ENCODE results near the gene HELZ.
"Not testable (repeated sequence)": the region's sequence is repeated elsewhere in the genome, so short reads cannot be mapped to it uniquely, and the experiment has no call there.

HELZ gene

DNA sequence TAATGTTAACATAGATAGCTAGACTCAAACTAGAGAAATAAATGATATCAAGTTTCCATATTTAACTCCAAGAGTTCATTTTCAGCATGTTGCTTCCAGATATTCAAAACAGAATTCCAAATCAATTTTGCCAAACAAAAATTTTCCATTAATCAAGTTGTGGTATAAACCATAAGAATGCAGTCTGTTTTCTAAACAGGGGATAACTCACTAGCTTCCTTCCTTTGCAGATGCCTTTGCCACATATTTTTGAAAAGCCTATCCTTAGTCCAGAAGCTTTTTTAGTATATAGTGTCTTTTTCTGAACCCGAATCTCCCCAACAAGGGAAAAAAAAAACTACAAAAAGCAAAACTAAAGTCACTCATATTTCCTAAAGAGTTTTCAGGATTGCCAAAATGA lies 61.5 kb downstream of the HELZ start:
- no peak for DNase-seq

DNA sequence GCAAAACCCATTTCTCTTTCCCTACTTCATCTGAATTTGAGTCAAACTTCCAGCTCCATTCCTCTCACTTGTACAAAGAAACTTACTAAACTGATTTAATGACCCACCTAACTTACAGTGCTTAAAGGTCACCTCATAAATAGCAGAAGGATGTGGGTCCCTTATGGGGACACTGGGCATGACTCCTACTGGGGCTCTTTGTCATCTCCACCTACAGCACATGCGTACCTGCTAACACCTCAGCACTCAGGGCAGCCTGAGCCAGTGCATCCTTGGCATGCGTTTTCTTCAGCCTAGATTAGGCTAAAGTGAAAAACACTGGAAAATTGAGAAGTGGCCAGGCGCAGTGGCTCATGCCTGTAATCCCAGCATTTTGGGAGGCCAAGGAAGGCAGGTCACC lies 63.2 kb downstream of the HELZ start:
- no peak for DNase-seq

DNA sequence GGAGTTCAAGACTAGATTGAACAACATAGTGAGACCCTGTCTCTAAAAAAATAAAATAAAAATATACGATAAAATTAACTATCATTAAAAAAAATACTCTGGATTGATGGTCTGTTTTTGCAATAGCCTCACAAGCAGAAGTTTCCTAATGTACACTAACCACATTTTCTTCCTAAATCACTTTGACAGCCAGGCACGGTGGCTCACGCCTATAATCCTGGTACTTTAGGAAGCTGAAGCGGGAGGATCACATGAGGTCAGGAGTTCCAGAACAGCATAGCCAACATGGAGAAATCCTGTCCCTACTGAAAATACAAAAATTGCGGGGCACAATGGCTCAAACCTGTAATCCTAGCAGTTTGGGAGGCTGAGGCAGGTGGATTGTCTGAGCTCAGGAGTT lies 64.7 kb downstream of the HELZ start:
- no peak for DNase-seq

DNA sequence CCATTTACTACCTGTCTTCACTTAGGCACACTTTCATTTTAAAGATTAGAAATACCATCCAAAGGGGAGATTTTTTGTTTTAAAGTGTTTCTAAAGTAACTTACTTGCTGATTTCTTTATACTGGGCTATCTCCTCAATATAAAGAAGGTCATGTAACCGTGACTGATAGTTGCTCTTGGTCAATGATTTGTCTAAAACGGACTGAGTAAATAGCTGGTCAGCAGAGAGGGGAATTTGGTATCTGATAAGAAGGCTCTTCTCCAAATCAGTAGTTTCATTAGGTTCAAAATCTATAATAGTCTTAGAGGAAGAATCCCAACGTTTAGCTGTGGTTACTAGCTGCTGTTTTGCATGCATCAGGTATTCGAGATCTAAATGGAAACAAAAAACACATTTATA lies 66.4 kb downstream of the HELZ start:
- no peak for DNase-seq

DNA sequence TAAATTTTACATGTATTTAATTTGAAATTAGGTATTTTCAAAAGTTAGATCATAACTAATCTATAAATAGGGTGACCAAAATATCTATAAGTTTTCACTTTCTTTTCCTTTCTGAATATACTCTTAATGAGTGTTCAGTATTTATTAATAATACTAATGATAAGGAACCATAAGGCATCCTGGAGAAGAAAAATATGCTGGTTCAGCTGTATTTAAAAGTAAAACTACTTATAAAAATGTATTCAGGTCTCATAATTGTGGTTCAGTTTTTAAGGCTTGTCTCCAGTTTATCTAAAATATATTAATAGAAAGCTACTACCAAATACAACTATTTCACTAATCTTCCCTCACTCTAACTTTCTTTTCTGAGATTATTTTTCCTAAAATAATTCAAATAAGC lies 67.3 kb downstream of the HELZ start:
- DNase-seq, result no peak

DNA sequence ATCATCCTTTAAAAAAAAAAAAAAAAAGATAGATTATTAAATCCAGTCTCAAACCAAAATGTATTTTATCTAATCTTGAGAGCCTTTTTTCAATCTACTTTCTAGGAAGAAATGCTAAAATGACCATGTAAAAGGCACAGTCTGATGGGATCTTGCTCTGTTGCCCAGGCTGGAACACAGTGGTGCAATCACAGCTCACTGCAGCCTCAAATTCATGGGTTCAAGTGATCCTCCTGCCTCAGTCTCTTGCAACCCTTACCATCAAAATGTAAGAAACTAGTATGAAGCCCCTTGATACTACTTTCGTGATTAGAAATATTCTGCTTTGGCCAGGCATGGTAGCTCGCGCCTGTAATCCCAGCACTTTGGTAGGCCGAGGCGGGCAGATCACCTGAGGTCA lies 70.8 kb downstream of the HELZ start:
- DNase-seq, result no peak

DNA sequence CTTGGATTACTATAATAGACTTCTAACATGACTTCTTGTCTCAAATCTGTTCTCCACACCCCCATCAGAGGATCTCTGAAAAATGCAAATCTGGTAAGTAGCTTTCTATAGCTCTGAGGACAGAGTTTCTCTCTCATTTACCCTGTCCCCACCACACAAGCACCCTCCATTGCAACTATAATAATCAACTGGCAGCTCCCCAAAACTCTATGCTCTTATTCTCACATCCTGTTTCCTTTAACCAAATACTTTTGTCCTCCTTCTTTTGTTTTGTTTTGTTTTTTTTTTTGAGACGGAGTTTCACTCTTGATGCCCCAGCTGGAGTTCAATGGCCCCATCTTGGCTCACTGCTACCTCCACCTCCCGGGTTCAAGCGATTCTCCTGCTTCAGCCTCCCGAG lies 73.4 kb downstream of the HELZ start:
- peak; percentile 9 for DNase-seq

DNA sequence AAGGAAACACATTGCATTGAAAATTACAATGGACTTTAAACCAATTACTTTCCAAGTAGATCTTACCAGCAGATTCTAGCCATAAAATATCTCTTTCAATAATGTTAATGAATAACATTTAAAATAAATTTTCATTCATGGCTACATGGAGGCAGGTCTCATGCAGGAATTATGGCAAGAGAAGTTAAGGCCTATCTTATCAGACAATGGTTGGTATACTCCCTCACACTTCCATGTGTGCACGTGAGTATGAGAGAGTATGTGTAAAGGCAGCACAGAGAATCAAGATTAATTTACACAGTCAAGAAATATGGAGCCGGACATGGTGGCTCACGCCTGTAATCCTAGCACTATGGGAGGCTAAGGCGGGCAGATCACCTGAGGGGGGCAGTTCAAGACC lies 76.5 kb downstream of the HELZ start:
- no peak for DNase-seq

DNA sequence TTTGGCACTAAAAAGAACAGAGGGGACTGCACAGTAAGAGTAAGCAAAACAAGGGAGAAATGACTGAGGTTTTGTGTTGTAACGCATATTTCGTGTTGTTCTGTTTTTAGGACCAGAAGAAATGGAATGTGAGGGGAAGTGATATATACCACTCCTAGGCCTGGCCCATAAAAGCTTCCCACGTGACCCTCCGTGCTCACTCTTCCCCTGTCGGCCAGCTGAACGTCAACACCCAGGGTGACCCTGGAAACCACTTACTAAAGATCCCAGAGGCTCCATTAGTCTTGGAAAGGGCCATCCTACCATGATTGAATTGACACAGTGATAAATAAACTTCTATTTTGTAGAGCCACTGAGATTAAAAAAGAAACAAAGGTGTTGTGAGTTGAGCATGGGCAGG lies 79.8 kb downstream of the HELZ start:
- peak; percentile 88 for DNase-seq

DNA sequence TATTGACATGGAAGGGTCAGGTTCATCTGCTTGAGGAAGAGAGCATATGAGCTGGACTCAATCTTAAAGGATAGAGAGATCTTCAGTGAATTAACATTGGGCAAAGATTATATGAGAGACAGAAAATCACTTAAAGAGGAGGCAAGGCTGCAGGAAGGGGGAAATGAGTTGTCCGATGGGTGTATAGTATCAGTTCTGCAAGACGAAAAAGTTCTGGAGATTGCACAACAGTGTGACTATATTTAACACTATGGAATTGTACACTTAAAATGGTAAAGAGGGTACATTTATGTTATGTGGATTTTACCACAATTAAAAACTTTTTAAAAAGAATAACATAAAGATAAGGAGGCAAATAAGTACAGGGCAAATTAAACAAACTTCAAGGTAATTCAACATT lies 80.7 kb downstream of the HELZ start:
- DNase-seq, result peak; percentile 77

DNA sequence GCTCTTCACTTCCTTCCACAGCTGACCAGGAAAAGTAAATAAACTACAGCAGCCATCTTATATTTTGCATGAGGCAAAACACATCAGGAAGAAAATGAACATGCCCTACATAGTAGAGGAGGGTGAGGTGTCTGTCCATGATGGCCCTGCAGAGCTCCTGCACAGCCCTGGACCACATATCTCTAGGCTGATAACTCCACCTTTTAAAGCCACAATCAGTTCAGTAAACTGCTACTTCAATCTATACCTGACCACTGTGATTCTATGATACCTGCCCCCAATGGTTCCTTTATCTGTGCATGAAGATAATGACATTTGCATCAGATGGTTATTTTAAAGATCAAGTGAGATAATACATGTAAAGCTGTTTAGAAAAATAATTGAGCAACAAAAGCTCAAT lies 82.2 kb downstream of the HELZ start:
- DNase-seq, result no peak

DNA sequence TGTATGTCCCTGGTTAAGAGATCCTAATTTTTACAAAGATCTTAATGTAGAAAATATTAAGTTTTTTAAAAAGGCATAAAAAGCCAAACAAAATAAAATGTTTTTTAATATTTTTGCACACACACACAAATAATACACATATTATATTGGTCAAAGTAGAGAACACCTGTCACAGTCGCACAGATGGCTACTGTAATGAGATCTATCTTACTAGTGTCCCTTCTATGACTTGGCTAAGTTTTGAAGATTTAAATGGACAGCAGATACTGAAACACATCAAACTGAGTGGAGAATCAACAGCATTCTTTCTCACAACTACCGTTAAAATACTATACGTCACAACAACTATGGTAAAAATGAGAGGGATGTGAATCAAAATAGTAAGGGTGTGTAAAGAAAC lies 83.4 kb downstream of the HELZ start:
- DNase-seq, result no peak

DNA sequence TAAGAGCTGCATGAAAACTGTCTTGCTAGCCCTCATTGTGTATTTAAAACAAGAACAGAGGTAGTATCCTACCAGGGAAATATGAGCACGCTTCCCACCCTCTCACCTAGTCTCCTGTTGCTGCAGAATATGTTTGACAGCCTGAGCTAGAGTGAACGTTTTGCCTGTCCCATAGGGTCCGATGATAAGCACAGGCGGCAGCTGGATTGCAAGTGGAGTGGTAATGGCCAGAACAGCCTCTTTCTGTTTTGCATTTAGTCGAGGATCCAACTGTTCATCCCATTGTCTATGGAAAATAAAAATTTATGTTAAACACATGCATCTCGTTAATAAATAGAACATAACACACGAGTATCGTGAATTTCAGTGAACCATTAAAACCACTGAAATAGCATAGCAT lies 84.2 kb downstream of the HELZ start:
- DNase-seq, result no peak

DNA sequence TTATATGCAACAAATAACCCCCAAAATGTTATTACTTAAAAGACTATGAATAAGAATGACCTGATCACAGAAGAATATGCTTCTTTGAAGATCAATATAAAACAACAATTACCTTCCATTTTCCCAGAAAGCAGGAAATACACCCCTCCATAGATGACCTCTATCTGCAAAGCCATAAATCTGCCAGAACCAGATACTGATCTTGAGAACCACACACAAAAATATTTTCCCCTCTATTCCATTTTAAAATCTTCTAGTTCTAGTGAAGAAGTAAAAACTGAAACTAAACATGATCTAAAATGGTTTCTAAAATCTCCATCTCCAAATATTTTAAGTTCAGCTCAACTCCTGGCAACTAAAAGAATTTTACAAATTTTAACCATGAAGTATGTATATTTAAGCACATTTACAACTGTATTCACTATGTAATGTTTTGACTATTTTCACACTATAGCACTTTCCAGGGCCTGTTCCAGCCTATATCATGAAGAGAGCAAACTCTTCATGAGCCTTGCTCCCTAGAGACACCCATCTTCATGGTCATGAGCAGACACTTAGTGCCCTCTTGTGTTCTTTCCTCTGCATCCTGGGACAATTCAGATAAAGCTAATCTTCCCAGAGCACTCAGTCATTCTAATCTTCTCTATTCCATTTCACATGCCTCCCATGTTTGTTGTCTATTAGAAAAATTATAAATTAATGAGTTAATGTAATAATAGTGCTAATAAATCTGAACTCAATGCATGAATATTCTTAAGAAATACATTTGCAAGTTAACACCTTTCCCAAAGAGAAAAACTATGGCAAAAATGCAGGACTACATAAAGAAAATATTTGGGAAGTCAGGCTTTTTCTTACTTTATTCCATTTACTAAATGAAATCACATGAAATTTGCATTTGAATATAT lies 87.0 kb downstream of the HELZ start:
- no peak for DNase-seq

DNA sequence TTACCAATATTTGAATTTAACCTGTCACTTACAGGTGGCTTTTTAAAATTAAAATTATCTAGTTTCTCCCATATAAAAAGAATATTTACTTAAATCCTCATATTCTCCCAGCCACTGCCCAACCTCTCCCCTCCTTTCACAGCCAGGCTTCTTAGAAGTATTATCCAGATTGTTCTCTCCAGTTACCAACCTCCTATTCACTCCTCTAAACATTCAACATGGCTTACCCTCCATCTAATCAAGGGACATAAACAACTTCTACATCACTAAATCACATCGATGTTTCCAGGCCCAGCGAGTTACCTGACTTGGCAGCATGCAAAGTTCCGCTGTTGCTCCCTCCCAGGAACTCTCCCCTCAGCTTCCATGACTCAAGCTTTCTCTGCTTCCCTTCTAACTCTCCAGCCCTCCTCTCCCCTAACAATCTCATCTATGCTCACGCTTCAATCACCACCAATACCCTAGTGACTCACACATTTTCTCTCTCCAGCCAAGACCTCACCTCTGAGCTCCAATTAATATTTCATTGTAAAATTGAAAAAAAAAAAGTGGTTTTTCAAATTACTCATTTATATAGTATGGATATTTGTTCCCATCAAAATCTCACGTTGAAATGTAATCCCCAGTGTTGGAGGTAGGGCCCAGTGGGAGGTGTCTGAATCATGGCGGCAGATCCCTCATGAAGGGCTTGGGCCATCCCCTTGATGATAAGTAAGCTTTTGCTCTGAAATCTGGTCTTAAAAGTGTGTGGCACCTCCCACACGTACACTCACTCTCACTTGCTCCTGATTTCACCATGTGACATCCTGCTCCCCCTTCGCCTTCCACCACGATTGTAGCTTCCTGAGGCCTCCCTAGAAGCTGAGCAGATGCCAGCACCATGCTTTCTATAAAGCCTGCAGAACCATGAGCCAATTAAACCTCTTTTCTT lies 88.5 kb downstream of the HELZ start:
- no peak for DNase-seq

DNA sequence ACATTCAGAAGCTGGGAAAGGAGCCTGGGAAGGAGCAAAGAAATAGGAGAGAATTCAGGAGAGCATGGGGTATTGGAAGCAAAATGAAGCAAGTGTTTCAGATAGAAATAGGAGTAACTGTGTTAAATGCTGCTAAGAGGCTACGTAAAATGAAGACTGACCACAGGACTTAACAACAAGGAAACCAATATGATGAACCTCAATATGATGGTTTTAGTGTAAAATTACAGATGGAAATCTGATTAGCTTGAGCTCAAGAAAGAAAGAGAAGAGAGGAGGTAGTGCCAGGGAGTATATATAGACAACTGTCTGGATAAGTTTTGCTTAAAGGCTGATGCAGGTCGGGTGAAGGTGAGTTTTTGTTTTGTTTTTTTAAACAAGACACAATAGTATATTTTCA lies 92.2 kb downstream of the HELZ start:
- DNase-seq, result no peak

DNA sequence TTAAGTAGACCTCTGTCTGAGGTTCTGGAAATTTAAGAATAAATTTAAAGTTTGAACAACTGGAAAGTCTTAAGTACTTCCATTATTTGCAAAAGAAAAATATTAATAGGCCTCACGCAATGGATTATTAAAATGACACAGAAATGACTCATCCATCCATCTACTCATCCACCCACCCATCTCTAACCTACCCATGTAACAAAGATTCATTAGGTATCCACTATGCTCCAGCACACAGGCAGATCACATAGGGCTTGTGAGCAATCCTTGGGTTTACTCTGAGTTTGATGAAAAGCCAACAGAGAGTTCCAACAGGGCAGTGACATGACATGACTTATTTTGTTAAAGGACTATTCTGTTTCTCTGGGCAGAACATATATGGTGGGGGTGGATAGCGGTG lies 93.3 kb downstream of the HELZ start:
- peak; percentile 30 for DNase-seq

DNA sequence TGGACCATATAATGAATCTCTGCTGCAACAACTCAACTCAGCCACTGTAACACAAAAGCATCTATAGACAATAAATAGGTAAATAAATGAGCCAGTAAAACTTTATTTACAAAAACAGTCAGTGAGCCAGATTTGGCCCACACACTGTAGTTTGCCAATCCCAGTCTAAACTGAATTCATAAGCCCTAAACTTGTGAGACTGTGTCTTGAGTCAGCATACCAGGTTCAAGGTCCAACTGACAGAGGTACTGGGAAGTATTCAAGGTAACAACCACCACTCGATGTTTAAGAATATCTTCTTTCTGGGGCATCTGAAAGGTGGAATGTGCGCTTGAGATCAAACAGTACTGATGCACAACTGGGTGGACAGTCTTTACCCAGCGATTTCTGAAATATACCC lies 94.2 kb downstream of the HELZ start:
- no peak for DNase-seq

DNA sequence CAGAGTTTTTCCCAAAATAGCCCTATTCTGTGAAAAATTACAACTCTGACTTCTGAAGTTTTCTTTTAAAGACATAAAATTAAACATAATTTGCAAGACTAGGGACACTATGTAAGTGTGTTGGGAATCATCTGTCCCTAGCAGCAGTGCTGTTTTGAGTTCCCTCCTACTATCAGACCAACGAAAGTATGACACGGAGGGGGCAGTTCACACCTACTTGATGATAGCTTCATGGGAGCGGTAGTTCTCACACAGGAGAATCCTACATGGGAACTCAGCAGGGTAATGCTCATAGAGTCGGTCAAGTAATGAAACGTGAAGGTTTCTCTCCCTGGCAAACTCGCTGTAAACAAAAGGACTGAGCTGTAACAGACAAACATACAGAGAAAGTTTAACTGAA lies 96.6 kb downstream of the HELZ start:
- no peak for DNase-seq

DNA sequence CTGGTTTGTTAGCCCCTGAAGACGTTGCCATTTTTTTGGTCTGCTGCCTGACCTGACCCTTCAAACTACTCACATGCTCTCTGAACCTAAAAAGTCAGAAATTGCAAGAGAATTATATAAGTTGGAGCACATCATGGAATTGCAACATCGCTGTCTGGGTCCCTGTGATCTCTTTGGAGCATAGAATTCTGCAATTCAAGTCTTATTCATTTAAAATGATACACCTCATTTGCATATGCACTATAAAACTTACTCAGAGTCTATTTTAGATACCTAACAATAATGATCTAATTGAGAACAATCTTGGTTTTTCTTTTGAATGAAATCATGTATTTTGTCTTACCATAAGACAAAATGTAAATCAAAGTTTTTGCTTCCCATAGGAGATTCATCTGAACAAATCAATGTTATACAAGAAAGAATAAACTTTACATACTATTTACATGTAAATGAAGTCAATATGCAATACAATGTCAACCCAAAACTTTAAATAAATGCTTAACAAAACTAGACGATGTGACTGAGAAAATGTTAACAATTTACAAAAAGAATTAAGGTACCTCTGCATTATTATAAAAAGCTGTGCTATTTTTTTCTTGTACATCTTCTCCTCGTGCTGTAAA lies 99.7 kb downstream of the HELZ start:
- no peak for DNase-seq

DNA sequence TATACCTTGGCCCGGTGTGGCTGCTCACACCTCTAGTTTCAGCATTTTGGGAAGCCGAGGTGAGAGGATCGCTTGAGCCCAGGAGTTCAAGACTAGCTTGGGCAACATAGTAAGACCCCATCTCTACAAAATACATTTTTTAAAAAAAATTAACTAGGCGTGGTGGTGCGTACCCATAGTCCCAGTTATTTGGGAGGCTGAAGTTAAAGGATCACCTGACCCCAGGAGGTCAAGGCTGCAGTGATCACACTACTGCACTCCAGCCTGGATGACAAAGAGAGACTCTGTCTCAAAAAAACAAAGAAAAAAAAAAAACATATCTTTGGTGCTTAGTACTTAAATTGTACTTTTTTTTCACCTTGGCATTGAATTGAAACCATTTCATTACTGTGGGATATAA lies 101.7 kb downstream of the HELZ start:
- no peak for DNase-seq

DNA sequence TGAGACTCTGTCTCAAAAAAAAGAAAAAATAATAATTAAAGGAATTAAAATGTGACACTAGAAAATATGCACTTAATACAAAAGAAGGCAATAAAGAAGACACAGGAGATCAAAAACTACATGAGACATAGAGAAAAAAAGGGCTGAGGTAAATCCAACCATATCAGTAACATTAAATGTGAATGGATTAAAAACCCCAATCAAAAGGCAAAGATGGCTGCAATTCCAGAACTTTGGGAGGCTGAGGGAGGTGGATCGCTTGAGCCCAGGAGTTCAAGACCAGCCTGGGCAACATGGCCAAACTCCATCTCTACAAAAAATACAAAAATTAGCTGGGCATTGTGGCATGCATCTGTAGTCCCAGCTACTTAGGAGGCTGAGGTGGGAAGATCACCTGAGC lies 103.0 kb downstream of the HELZ start:
- not testable (repeated sequence) for DNase-seq

DNA sequence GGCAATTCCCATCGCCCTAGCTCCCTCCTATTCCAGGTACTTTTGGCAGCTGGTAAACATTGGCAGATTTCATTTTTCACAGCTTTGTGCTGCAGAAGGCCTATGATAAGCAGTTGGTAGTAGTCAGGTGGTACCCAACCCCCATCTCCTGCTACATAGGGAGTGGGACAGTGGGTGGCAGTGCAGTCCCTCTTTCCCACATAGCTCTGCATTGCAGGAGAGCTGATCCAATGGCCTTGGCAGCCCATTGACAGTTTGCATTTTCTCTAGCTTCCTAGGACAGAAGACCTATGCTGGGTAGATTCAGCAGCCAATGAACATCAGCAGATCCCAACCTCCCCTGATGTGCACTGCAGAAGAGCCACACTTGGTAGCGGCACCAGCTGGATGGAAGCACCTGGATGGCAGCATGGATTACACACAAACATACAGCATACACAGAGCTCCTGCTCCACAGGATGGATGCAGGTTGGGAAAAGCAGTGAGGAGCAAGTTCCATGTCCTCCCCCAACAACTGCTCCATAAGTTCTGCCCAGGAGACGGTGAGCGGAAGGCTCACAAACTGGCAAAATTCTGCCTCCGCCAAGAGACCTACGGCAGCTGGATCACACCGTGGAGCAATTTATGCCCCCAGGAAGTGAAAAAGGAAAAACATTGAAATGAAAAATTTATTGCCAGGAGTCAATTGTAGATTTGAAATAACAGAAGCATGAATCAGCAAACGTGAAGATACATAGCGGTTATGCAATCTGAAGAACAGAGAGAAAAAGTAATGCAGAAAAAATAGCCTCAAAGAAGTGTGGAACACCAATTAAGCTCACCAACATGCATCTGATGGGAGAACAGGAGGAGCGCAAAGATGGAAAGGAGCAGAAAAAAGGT lies 105.0 kb downstream of the HELZ start:
- no peak for DNase-seq

All from suppressor macrophage treated with lipopolysaccharide for 4 hours (primary cell).